Activated CD4-positive, alpha-beta T cell treated with anti-CD3 and anti-CD28 coated beads, Interleukin-2, amount 10 ng/mL, durations not matched to agents 7 days and 5 days (primary cell): Measurements from ENCODE around the gene CDH2. TPM values are rescaled to one million over a fixed set of nuclear protein-coding genes. Genes with fewer than 3 reads are reported as not detected.
"Not testable (repeated sequence)": the region's sequence is repeated elsewhere in the genome, so short reads cannot be mapped to it uniquely, and the experiment has no call there.

ENCODE experiments used
- CTCF ChIA-PET: fragments of 350-600 bp; sonication (Branson Sonifier 250); formaldehyde crosslinking; loops from one replicate; lab custom pipeline; 2021; ENCODE audit warnings: antibody characterized with exemption; lab: Charles Lee
- POLR2A ChIA-PET: fragments of 350-600 bp; sonication (Branson Sonifier 250); formaldehyde crosslinking; loops from one replicate; lab custom pipeline; 2021; ENCODE audit warnings: antibody characterized with exemption; lab: Charles Lee
- DNase-seq: peaks from one replicate; pipeline ENCODE4 v3.0.0-alpha.2; 2020
- H3K27ac Mint-ChIP-seq: one replicate; pipeline ENCODE4 v1.8.0; 2021; ENCODE audit warnings: mild to moderate bottlenecking, moderate library complexity, mixed read lengths
- H3K27me3 Mint-ChIP-seq: one replicate; pipeline ENCODE4 v1.8.0; 2021; ENCODE audit warnings: mixed read lengths
- H3K36me3 Mint-ChIP-seq: one replicate; pipeline ENCODE4 v1.8.0; 2021; ENCODE audit warnings: low read depth, mixed read lengths
- H3K4me1 Mint-ChIP-seq: one replicate; pipeline ENCODE4 v1.8.0; 2021; ENCODE audit warnings: mixed read lengths
- H3K4me3 Mint-ChIP-seq: one replicate; pipeline ENCODE4 v1.8.0; 2021; ENCODE audit warnings: mild to moderate bottlenecking, moderate library complexity, mixed read lengths
- H3K9me3 Mint-ChIP-seq: one replicate; pipeline ENCODE4 v1.8.0; 2021; ENCODE audit warnings: mixed read lengths
- total RNA-seq, 2 experiments: library from RNA; stranded (reverse); gene quantifications; one replicate each; pipeline ENCODE4 v1.2.3, GENCODE V29; 2021

CDH2 gene
- total RNA-seq, 2 experiments from 2014 or later = not detected

DNA sequence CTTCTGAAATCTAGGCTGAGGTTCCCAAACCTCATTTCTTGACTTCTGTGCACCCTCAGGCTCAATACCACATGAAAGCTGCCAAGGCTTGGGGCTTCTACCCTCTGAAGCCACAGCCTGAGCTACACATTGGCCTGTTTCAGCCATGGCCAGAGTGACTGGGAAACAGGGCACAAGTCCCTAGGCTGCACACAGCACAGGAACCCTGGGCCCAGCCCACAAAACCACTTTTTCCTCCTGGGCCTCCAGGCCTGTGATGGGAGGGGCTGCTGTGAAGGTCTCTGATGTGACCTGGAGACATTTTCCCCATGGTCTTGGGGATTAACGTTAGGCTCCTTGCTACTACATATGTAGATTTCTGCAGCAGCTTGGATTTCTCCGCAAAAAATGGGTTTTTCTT, 270.7 kb downstream of the CDH2 start:
- H3K4me3 Mint-ChIP-seq, H3K27me3 Mint-ChIP-seq, H3K36me3 Mint-ChIP-seq, H3K27ac Mint-ChIP-seq, H3K4me1 Mint-ChIP-seq, CTCF ChIA-PET, POLR2A ChIA-PET, DNase-seq: not testable (repeated sequence)
- H3K9me3 Mint-ChIP-seq = peaks cover 27% of the 10 kb centered on the region

DNA sequence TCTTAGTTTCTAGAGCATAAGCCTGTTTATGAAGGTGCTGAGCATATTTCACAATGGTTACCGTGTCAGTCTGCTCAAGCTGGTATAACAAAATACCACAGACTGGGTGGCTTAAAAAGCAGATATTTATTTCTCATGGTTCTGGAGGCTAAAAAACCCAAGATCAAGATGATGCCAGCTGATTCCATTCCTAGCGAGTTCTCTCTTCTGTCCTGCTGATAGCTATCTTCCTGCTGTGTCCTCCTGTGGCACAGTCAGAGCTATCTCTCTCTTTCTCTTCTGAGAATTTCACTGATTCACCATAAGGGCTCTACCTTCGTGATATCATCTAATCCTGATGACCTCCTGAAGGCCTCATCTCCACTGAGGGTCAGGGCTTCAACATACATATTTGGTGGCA, 273.0 kb downstream of the CDH2 start:
- ChIA-PET POLR2A (no interaction called here), CTCF (no interaction called here)
- no peak for DNase-seq
- no peaks in the 10 kb centered on the region for H3K4me1 Mint-ChIP-seq
- H3K36me3 Mint-ChIP-seq = no peaks in the 10 kb centered on the region
- peaks cover 24% of the 10 kb centered on the region for H3K9me3 Mint-ChIP-seq
- no peak overlapping the region for H3K27ac Mint-ChIP-seq
- no peaks in the 10 kb centered on the region for H3K27me3 Mint-ChIP-seq
- H3K4me3 Mint-ChIP-seq = no peak overlapping the region

DNA sequence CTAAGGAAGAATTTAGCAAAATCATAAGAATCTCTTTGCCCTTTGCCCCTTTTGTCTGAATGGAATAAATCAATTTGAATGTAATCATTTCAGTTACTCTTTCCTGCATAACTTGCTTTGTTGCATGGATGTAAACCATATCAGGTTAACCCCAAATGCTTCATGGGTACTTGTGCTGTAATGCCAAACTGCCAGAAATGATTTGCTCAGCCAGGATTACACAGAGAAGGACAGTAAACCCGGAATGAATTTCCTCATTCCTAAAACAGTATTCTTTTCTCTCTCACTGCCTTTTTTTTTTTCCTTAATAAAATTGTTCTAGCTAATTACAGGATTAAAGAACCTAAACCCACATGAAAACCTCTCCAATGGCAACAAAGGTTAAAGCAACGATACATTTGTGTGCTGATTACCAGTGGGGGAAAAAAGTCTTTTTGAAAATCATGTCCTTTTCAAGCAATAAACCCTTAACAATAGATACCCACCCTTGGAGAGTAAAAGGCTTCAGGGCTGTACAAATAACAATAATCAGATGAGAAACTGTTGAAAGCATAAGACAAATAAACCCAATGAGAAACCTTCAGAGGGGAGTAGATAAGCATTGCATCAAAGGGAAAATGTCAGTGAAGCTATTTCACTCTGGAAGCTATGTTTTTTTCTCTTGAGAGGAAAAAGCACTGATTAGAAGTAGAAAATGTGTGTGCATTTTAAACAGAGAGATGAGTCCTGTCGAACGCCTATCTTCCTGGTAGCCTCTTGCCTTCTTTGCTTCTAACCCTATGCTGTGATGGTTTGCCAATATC, 275.3 kb downstream of the CDH2 start:
- Mint-ChIP-seq H3K36me3 (no peaks in the 10 kb centered on the region), H3K4me3 (no peak overlapping the region), H3K27ac (no peak overlapping the region), H3K4me1 (no peaks in the 10 kb centered on the region), H3K9me3 (peaks cover 11% of the 10 kb centered on the region), H3K27me3 (no peaks in the 10 kb centered on the region)
- ChIA-PET POLR2A (no interaction called here), CTCF (no interaction called here)
- no peak for DNase-seq
